Liver (tissue), 9 donors: Measurements from ENCODE around the gene KIF18B. TPM values are rescaled to one million over a fixed set of nuclear protein-coding genes. Genes with fewer than 3 reads are reported as not detected.

Source experiments
- DNase-seq: peaks from one replicate; pipeline ENCODE4 v3.0.0-alpha.2; 2017; ENCODE audit warnings: low spot score
- H3K27ac ChIP-seq, 2 donors: one replicate each; pipeline ENCODE4 v1.7.0; 2013; ENCODE audit warnings: inconsistent platforms in 2 of 2, low read length in 2 of 2, control low read depth in 1 of 2, low read depth in 1 of 2, mild to moderate bottlenecking in 1 of 2
- H3K27me3 ChIP-seq, 4 donors: one replicate each; pipeline versions ENCODE4 v1.6.1 to v1.7.0; 2013; ENCODE audit warnings: low read length in 3 of 4, inconsistent platforms in 1 of 4, mild to moderate bottlenecking in 1 of 4, moderate library complexity in 1 of 4; ENCODE audit not compliant: control insufficient read depth in 4 of 4, insufficient read depth in 4 of 4
- H3K36me3 ChIP-seq, 4 donors: one replicate each; pipeline versions ENCODE4 v1.6.1 to v1.7.0; 2013; ENCODE audit warnings: low read length in 3 of 4, mild to moderate bottlenecking in 3 of 4, low read depth in 1 of 4, moderate library complexity in 1 of 4; ENCODE audit not compliant: control insufficient read depth in 4 of 4, insufficient read depth in 3 of 4
- H3K4me1 ChIP-seq, 4 donors: one replicate each; pipeline versions ENCODE4 v1.6.1 to v1.7.0; 2013; ENCODE audit warnings: low read length in 3 of 4, mild to moderate bottlenecking in 3 of 4, moderate library complexity in 1 of 4; ENCODE audit not compliant: control insufficient read depth in 4 of 4, insufficient read depth in 4 of 4
- H3K4me3 ChIP-seq, 3 donors: one replicate each; pipeline versions ENCODE4 v1.6.1 to v1.7.0; 2013; ENCODE audit warnings: low read length in 3 of 3, control low read depth in 1 of 3, low read depth in 1 of 3, mild to moderate bottlenecking in 1 of 3
- H3K9ac ChIP-seq, 2 donors: one replicate each; pipeline ENCODE4 v1.7.0; 2013; ENCODE audit warnings: low read length in 2 of 2, mild to moderate bottlenecking in 2 of 2, moderate library complexity in 2 of 2, control low read depth in 1 of 2, low read depth in 1 of 2
- H3K9me3 ChIP-seq, 4 donors: one replicate each; pipeline versions ENCODE4 v1.6.1 to v1.7.0; 2013; ENCODE audit warnings: low read length in 3 of 4; ENCODE audit not compliant: control insufficient read depth in 4 of 4
- ATF3 ChIP-seq: IDR thresholded peaks from 2 replicates; pipeline ENCODE4 v1.6.1; 2016; ENCODE audit warnings: antibody characterized with exemption
- CTCF ChIP-seq: fragments of 150-350 bp; IDR thresholded peaks from 2 replicates; pipeline ENCODE4 v1.5.1; 2017; ENCODE audit warnings: improper control_type of control experiment, low read depth, low read length; ENCODE audit not compliant: missing input control
- EGR1 ChIP-seq, 2 donors: IDR thresholded peaks; 2 replicates each; pipeline ENCODE4 v1.6.1; 2016 to 2018; ENCODE audit warnings: antibody characterized with exemption in 2 of 2, low read depth in 2 of 2
- FOXA1 ChIP-seq: IDR thresholded peaks from 2 replicates; pipeline ENCODE4 v1.6.1; 2016; ENCODE audit warnings: antibody characterized with exemption
- FOXA2 ChIP-seq: IDR thresholded peaks from 2 replicates; pipeline ENCODE4 v1.6.1; 2016; ENCODE audit warnings: antibody characterized with exemption
- GABPA ChIP-seq, 2 donors: IDR thresholded peaks in 1 of 2; conservative IDR thresholded peaks in 1 of 2; 2 replicates each; pipeline ENCODE4 v1.6.1; 2016; ENCODE audit warnings: antibody characterized with exemption in 2 of 2, mild to moderate bottlenecking in 1 of 2, moderate library complexity in 1 of 2
- HNF4A ChIP-seq, 2 donors: conservative IDR thresholded peaks; 2 replicates each; pipeline ENCODE4 v1.6.1; 2016; ENCODE audit warnings: antibody characterized with exemption in 2 of 2, mild to moderate bottlenecking in 2 of 2
- HNF4G ChIP-seq: IDR thresholded peaks from 2 replicates; pipeline ENCODE4 v1.6.1; 2016; ENCODE audit warnings: antibody characterized with exemption
- JUND ChIP-seq, 2 donors: IDR thresholded peaks; 2 replicates each; pipeline ENCODE4 v1.6.1; 2016; ENCODE audit warnings: antibody characterized with exemption in 2 of 2
- NR2F2 ChIP-seq: IDR thresholded peaks from 2 replicates; pipeline ENCODE4 v1.6.1; 2016; ENCODE audit warnings: antibody characterized with exemption
- RAD21 ChIP-seq, 2 donors: IDR thresholded peaks; 2 replicates each; pipeline ENCODE4 v1.6.1; 2016; ENCODE audit warnings: antibody characterized with exemption in 2 of 2, mild to moderate bottlenecking in 2 of 2
- SP1 ChIP-seq: IDR thresholded peaks from 2 replicates; pipeline ENCODE4 v1.6.1; 2018; ENCODE audit warnings: antibody characterized with exemption, mild to moderate bottlenecking
- TAF1 ChIP-seq: conservative IDR thresholded peaks from 2 replicates; pipeline ENCODE4 v1.6.1; 2016; ENCODE audit warnings: antibody characterized with exemption, mild to moderate bottlenecking
- YY1 ChIP-seq: IDR thresholded peaks from 2 replicates; pipeline ENCODE4 v1.6.1; 2016; ENCODE audit warnings: antibody characterized with exemption, mild to moderate bottlenecking
- WGBS: extraction: QIAGEN DNeasy Blood & Tissue Kit; methylation state at CpG from one replicate; pipeline ENCODE4 v1.1.7; 2013; 5-methylcytosine and 5-hydroxymethylcytosine counted together
- polyA plus RNA-seq, 2 donors: library from polyadenylated mRNA; stranded (reverse) in 1 of 2; unstranded in 1 of 2; fragments of 200-250 nt in 1 of 2; fragments of >200 nt in 1 of 2; fragmentation: Nextera tagmentation in 1 of 2; extraction: Ambion mirVana in 1 of 2; gene quantifications; one replicate each; pipeline versions ENCODE4 v1.2.1 to v1.2.3, GENCODE V29; 2013 to 2015
- total RNA-seq, 2 donors: library from RNA; depleted of rRNA; stranded (reverse); fragments of >200 nt; gene quantifications; one replicate each; pipeline ENCODE4 v1.2.3, GENCODE V29; 2014
- TF ChIP-seq, protein P1 (sequence below): IDR thresholded peaks from 2 replicates; pipeline ENCODE4 v1.6.1; 2016; ENCODE audit warnings: antibody characterized with exemption
- TF ChIP-seq, protein P2 (sequence below): IDR thresholded peaks from 2 replicates; pipeline ENCODE4 v1.6.1; 2016; ENCODE audit warnings: antibody characterized with exemption, mild to moderate bottlenecking
- TF ChIP-seq, protein P3 (sequence below): IDR thresholded peaks from 2 replicates; pipeline ENCODE4 v1.6.1; 2016; ENCODE audit warnings: antibody characterized with exemption
- donor health status: healthy.
- donor health status: healthy.
- donor health status: healthy.
- donor health status: healthy.
- donor health status: healthy.

KIF18B gene
- total and polyA plus RNA-seq, 4 donors, result under 0.01 to 11.9 (median 0.48) TPM

- no peak for TF ChIP-seq YY1
- TF ChIP-seq HNF4A (conservative IDR thresholded peaks at IDR 0.05), result no peak
- no peak for TF ChIP-seq EGR1 (IDR thresholded peaks at IDR 0.05; ENCODE audit: low read depth in 2 of 2)
- TF ChIP-seq, protein P1, sequence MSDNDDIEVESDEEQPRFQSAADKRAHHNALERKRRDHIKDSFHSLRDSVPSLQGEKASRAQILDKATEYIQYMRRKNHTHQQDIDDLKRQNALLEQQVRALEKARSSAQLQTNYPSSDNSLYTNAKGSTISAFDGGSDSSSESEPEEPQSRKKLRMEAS, result no peak
- no peak for TF ChIP-seq GABPA (IDR thresholded peaks at IDR 0.05 in 1 of 2, conservative IDR thresholded peaks at IDR 0.05 in 1 of 2)
- no peak for TF ChIP-seq NR2F2
- Histone ChIP-seq H3K27ac (no peak overlapping the region), H3K36me3 (no peaks in the 10 kb centered on the region), H3K4me1 (peaks cover 2 to 6% (median 5%) of the 10 kb centered on the region in 4 donors), H3K27me3 (no peaks in the 10 kb centered on the region), H3K9ac (no peak overlapping the region), H3K9me3 (no peaks in the 10 kb centered on the region), H3K4me3 (no peak overlapping the region)
- no peak for DNase-seq
- WGBS, result 92% methylated on average over 17 of the region's 17 CpGs
Observed at GRCh38 chr17:44989552-44990138, 42.1 kb upstream of the KIF18B start.

- TF ChIP-seq NR2F2, result no peak
- TF ChIP-seq JUND (IDR thresholded peaks at IDR 0.05), result no peak
- TF ChIP-seq, protein P2, sequence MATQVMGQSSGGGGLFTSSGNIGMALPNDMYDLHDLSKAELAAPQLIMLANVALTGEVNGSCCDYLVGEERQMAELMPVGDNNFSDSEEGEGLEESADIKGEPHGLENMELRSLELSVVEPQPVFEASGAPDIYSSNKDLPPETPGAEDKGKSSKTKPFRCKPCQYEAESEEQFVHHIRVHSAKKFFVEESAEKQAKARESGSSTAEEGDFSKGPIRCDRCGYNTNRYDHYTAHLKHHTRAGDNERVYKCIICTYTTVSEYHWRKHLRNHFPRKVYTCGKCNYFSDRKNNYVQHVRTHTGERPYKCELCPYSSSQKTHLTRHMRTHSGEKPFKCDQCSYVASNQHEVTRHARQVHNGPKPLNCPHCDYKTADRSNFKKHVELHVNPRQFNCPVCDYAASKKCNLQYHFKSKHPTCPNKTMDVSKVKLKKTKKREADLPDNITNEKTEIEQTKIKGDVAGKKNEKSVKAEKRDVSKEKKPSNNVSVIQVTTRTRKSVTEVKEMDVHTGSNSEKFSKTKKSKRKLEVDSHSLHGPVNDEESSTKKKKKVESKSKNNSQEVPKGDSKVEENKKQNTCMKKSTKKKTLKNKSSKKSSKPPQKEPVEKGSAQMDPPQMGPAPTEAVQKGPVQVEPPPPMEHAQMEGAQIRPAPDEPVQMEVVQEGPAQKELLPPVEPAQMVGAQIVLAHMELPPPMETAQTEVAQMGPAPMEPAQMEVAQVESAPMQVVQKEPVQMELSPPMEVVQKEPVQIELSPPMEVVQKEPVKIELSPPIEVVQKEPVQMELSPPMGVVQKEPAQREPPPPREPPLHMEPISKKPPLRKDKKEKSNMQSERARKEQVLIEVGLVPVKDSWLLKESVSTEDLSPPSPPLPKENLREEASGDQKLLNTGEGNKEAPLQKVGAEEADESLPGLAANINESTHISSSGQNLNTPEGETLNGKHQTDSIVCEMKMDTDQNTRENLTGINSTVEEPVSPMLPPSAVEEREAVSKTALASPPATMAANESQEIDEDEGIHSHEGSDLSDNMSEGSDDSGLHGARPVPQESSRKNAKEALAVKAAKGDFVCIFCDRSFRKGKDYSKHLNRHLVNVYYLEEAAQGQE, result no peak
- TF ChIP-seq CTCF, result no peak
- TF ChIP-seq, protein P3, sequence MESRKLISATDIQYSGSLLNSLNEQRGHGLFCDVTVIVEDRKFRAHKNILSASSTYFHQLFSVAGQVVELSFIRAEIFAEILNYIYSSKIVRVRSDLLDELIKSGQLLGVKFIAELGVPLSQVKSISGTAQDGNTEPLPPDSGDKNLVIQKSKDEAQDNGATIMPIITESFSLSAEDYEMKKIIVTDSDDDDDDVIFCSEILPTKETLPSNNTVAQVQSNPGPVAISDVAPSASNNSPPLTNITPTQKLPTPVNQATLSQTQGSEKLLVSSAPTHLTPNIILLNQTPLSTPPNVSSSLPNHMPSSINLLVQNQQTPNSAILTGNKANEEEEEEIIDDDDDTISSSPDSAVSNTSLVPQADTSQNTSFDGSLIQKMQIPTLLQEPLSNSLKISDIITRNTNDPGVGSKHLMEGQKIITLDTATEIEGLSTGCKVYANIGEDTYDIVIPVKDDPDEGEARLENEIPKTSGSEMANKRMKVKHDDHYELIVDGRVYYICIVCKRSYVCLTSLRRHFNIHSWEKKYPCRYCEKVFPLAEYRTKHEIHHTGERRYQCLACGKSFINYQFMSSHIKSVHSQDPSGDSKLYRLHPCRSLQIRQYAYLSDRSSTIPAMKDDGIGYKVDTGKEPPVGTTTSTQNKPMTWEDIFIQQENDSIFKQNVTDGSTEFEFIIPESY, result no peak
- TF ChIP-seq SP1, result no peak
- no peak for TF ChIP-seq RAD21 (IDR thresholded peaks at IDR 0.05)
- TF ChIP-seq GABPA (IDR thresholded peaks at IDR 0.05 in 1 of 2, conservative IDR thresholded peaks at IDR 0.05 in 1 of 2), result no peak
- TF ChIP-seq HNF4A (conservative IDR thresholded peaks at IDR 0.05), result no peak
- TF ChIP-seq HNF4G, result no peak
- TF ChIP-seq FOXA2, result no peak
- TF ChIP-seq TAF1, result no peak
- no peak for TF ChIP-seq FOXA1
- TF ChIP-seq, protein P1, result no peak
- no peak for TF ChIP-seq ATF3
- TF ChIP-seq EGR1 (IDR thresholded peaks at IDR 0.05; ENCODE audit: low read depth in 2 of 2), result no peak
- no peak for TF ChIP-seq YY1
- 45% methylated on average over 34 of the region's 34 CpGs for WGBS
- Histone ChIP-seq H3K9me3 (no peaks in the 10 kb centered on the region), H3K9ac (no peak overlapping the region), H3K27ac (no peak overlapping the region), H3K27me3 (no peaks in the 10 kb centered on the region), H3K36me3 (no peaks in the 10 kb centered on the region), H3K4me3 (no peak overlapping the region), H3K4me1 (peaks cover 4 to 6% (median 5%) of the 10 kb centered on the region in 4 donors)
- no peak for DNase-seq
Observed at GRCh38 chr17:44988044-44988942, 40.7 kb upstream of the KIF18B start.
